T47D (cell line): Measurements from ENCODE around the gene ETS2.

Source experiments
- DNase-seq, 2 experiments: peaks; one replicate each; pipeline versions ENCODE4 v3.0.0 to v3.0.0-alpha.2; 2011 to 2012; ENCODE audit warnings: low read depth in 1 of 2, low spot score in 1 of 2
- JUND ChIP-seq: IDR thresholded peaks from 2 replicates; pipeline ENCODE4 v1.6.1; 2012; ENCODE audit warnings: low read depth
- in situ Hi-C: cut with HindIII; loops from 2 replicates; pipeline ENCODE4 v1.10.0; 2016; ENCODE audit warnings: low sequenced_read_pairs, low pct_unique_long_range_greater_than_20kb

ETS2 gene

GRCh38 chr21:38809198-38809878 lies 3.6 kb downstream of the ETS2 start:
- TF ChIP-seq JUND = no peak
- DNase-seq = no peak
- in situ Hi-C loops = no loop called here

GRCh38 chr21:38810034-38810825 lies 4.5 kb downstream of the ETS2 start:
- TF ChIP-seq JUND = no peak
- no peak for DNase-seq
- in situ Hi-C loops = no loop called here

GRCh38 chr21:38810826-38811164 lies 5.1 kb downstream of the ETS2 start:
- DNase-seq = no peak
- no peak for TF ChIP-seq JUND
- in situ Hi-C loops = no loop called here

- no peak for TF ChIP-seq JUND
- DNase-seq = no peak
- in situ Hi-C loops = no loop called here
Observed at GRCh38 chr21:38811257-38811656, 5.5 kb downstream of the ETS2 start.

DNA sequence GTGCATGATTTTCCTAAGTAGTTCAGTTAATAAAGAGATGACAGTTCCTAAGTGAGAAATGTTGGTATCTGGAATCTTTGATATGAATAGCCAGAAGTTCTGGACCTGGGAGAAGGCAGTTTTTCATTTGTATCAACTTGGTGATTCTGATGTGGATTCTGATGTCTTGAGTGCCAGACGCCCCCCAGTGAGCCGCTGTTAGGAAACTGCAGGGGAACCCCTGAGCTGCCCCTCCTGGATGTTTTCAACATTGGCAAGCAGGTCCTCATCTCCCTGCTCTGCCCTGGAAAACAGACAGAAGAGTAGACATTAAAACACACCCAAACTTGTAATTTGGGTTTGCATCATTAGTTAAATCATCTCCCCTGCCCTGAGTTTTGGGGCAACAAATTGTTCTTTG lies 7.4 kb downstream of the ETS2 start:
- DNase-seq = no peak
- in situ Hi-C loops = no loop called here
- TF ChIP-seq JUND = no peak

DNA sequence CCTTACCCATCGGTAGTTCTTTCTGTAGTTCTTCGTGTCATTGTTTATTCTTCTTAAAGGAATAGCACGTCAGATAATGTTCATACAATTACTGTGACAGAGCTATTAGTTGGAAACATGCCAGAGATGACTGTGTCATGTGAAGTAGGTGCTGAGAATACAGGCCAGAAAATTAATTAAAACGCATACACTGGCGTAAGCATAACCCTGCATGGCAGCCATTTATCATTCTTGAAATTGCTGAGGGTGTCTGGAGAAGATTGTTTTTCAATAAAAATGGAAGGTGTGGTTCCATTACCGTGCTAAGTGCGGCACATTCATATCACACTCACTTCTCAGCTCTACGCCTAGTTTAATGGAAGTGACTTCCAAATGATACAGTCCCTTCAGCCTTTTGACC lies 7.8 kb downstream of the ETS2 start:
- TF ChIP-seq JUND = no peak
- in situ Hi-C loops = no loop called here
- no peak for DNase-seq

DNA sequence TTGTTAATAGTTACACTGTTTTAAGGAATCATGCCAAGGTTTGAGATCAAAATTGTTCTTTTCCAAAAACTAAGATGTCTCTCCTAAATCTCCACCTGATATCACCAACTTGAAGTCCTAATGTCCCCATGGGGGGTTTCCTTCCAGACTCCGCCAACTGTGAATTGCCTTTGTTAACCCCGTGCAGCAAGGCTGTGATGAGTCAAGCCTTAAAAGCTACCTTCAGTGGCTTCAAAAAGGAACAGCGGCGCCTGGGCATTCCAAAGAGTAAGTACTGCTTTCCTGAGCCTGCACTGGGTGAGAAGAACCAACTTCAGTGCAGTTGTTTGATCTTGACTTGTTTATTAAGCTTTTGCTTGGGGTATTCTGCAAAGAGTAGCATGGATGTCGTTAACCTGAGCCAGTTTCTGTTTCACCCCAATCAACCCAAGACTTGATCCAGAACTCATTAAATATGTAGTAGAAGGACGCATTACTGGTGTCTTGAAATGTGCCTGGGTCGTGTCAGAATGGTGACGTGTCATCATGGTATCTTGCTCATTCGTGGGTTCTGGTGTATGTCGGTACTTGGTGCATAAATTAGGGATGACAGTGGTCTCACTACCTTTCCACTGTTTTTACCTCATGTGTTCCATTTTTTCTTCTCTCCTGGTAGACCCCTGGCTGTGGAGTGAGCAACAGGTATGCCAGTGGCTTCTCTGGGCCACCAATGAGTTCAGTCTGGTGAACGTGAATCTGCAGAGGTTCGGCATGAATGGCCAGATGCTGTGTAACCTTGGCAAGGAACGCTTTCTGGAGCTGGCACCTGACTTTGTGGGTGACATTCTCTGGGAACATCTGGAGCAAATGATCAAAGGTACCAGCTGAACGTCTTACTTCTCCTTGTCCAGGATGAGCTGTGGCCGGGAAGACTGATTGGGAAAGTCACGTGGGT lies 8.7 kb downstream of the ETS2 start:
- TF ChIP-seq JUND = no peak
- in situ Hi-C loops = no loop called here
- DNase-seq = no peak

DNA sequence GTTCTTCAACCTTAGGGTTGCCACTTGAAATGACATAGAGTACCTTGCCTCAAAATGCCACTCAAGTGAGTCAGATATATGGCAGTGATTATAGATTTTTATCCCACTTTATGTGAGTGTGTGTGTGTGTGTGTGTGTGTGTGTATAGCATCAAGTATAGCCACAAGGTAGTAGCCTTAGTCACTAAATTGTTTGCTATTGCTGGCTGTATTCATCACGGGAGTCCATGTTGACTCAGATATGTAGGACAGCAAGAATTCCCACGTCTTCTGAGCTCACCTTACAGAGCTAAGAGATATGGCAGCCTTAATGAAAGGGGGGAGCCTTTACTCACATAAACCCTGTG lies 9.3 kb downstream of the ETS2 start:
- TF ChIP-seq JUND = no peak
- in situ Hi-C loops = no loop called here
- DNase-seq = no peak

- TF ChIP-seq JUND = no peak
- in situ Hi-C loops = no loop called here
- no peak for DNase-seq
Observed at GRCh38 chr21:38816400-38816977, 10.8 kb downstream of the ETS2 start.

DNA sequence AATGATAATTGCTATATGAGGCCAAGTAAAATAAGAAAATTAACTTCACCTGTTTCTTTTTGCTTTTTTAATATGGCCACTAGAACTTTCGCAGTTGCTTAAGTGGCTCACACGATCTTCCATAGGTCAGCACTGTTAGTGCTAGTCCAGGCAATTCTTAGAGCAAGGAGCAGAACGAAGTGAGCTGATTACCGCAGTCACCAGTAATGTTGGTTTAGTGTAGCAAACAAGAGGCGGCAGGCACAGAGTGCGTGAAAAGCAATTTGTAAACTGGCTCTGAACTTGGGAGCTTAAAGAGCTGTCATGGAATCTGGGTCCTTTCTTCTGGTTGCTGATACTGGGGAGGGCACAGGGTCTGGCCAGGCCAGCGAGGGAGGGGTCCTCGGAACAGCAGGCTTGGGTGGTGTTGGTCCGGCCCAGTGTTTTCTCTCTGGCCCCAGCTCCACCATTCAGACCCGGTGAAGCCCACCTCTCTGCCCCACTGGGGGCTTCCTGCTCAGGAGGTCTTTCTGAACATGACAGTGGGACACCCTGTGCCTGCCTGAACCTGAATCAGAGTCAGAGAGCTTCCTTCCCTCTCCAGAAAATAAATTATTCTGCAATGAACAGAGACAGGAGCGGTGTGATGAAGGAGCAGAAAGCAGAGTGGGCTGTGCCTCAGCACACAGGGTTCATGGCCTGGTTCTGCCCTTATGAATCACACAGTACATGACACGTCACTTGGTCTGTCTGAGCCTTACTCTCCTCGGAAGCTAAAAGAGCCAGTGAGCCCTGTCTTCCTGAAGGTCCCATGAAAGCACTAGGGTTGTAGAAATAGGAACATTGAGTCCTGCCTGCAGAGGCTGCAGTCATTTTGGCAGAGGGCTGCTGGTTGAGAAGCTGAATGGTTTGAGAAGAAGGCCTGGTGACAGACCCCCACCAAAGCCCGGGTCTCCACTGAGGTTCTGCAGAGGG lies 11.9 kb downstream of the ETS2 start:
- no peak for TF ChIP-seq JUND
- in situ Hi-C loops = no loop called here
- no peak for DNase-seq

- no peak for TF ChIP-seq JUND
- DNase-seq = no peak
- in situ Hi-C loops = no loop called here
Observed at GRCh38 chr21:38818325-38818723, 12.6 kb downstream of the ETS2 start.
